ENCODE data around the gene KCNA3. TPM values are rescaled to one million over a fixed set of nuclear protein-coding genes. Genes with fewer than 3 reads are reported as not detected.

The KCNA3 gene
- total RNA-seq, 2 experiments from 2014 or later = 23.9 to 24.3 TPM

- ChIA-PET POLR2A (interaction anchor here (0.6 to 2.9 kb wide), 4 partner anchors 9 to 26 kb away, joined by 3 to 18 read pairs (median 8); partner anchors contain the start of gene KCNA3), CTCF (interaction anchor here (1.2 to 5.1 kb wide), 10 partner anchors 11 to 118 kb away, joined by 4 to 37 read pairs (median 6); partner anchors contain the start of gene KCNA3)
These were observed 27.4 kb downstream of the KCNA3 start for GRCh38 chr1:110647254-110647891.

GRCh38 chr1:110645821-110646735 is 28.7 kb downstream of the KCNA3 start:
- CTCF ChIA-PET = interaction anchor here (0.8 to 5.1 kb wide), 7 partner anchors 10 to 120 kb away, joined by 4 to 37 read pairs (median 8); partner anchors contain the start of gene KCNA3
- POLR2A ChIA-PET = interaction anchor here (1.0 to 2.9 kb wide), 3 partner anchors 8 to 27 kb away, joined by 3 to 18 read pairs (median 13); partner anchors contain the start of gene KCNA3

GRCh38 chr1:110645211-110645610 is 29.5 kb downstream of the KCNA3 start:
- ChIA-PET CTCF (interaction anchor here (0.8 to 5.1 kb wide), 3 partner anchors 9 to 25 kb away, joined by 7 to 37 read pairs (median 18); no protein-coding TSS in a partner anchor), POLR2A (interaction anchor here (0.7 kb wide), 1 partner anchor 12 kb away, joined by 3 read pairs; no protein-coding TSS in a partner anchor)

GRCh38 chr1:110643879-110644472 is 30.8 kb downstream of the KCNA3 start:
- CTCF ChIA-PET = interaction anchor here (1.4 to 5.1 kb wide), 2 partner anchors 7 to 13 kb away, joined by 4 to 37 read pairs; no protein-coding TSS in a partner anchor

GRCh38 chr1:110639724-110640386 is 34.9 kb downstream of the KCNA3 start:
- ChIA-PET CTCF (interaction anchor here (0.9 kb wide), 1 partner anchor 126 kb away, joined by 3 read pairs; no protein-coding TSS in a partner anchor), POLR2A (no interaction called here)

More at GRCh38 chr1:110643879-110644472, 30.8 kb downstream of the KCNA3 start:
- POLR2A ChIA-PET = interaction anchor here (0.6 kb wide), 1 partner anchor 25 kb away, joined by 3 read pairs; no protein-coding TSS in a partner anchor

- CTCF ChIA-PET = interaction anchor here (5.8 kb wide), 1 partner anchor 8 kb away, joined by 37 read pairs; no protein-coding TSS in a partner anchor
- POLR2A ChIA-PET = interaction anchor here (0.6 to 1.3 kb wide), 2 partner anchors 8 to 1050 kb away, joined by 3 read pairs; no protein-coding TSS in a partner anchor
These were observed 36.2 kb downstream of the KCNA3 start for GRCh38 chr1:110638556-110638955.

GRCh38 chr1:110638058-110638457 is 36.7 kb downstream of the KCNA3 start:
- ChIA-PET CTCF (interaction anchor here (5.8 kb wide), 1 partner anchor 8 kb away, joined by 37 read pairs; no protein-coding TSS in a partner anchor), POLR2A (interaction anchor here (1.3 kb wide), 1 partner anchor 9 kb away, joined by 3 read pairs; no protein-coding TSS in a partner anchor)

- POLR2A ChIA-PET = interaction anchor here (1.3 kb wide), 1 partner anchor 9 kb away, joined by 3 read pairs; no protein-coding TSS in a partner anchor
These were observed 37.3 kb downstream of the KCNA3 start for GRCh38 chr1:110637475-110637874.

GRCh38 chr1:110636149-110636935 is 38.4 kb downstream of the KCNA3 start:
- ChIA-PET POLR2A (interaction anchor here (1.7 kb wide), 1 partner anchor 36 kb away, joined by 8 read pairs; no protein-coding TSS in a partner anchor), CTCF (interaction anchor here (1.5 to 5.8 kb wide), 4 partner anchors 10 to 145 kb away, joined by 5 to 37 read pairs (median 16); no protein-coding TSS in a partner anchor)

More at GRCh38 chr1:110637475-110637874, 37.3 kb downstream of the KCNA3 start:
- CTCF ChIA-PET = interaction anchor here (1.5 to 5.8 kb wide), 2 partner anchors 9 to 36 kb away, joined by 5 to 37 read pairs; no protein-coding TSS in a partner anchor

- CTCF ChIA-PET = interaction anchor here (0.8 to 5.8 kb wide), 7 partner anchors 11 to 146 kb away, joined by 3 to 37 read pairs (median 10); no protein-coding TSS in a partner anchor
These were observed 39.3 kb downstream of the KCNA3 start for GRCh38 chr1:110635434-110635833.

GRCh38 chr1:110634455-110635311 is 40.1 kb downstream of the KCNA3 start:
- CTCF ChIA-PET = interaction anchor here (0.7 to 5.8 kb wide), 9 partner anchors 12 to 146 kb away, joined by 3 to 37 read pairs (median 4); no protein-coding TSS in a partner anchor
- POLR2A ChIA-PET = interaction anchor here (0.6 to 1.7 kb wide), 6 partner anchors 13 to 1249 kb away, joined by 3 to 13 read pairs (median 6); no protein-coding TSS in a partner anchor

More at GRCh38 chr1:110635434-110635833, 39.3 kb downstream of the KCNA3 start:
- POLR2A ChIA-PET = interaction anchor here (0.7 to 1.7 kb wide), 3 partner anchors 35 to 244 kb away, joined by 3 to 8 read pairs (median 3); no protein-coding TSS in a partner anchor

- ChIA-PET CTCF (interaction anchor here (1.1 to 5.8 kb wide), 6 partner anchors 12 to 147 kb away, joined by 3 to 37 read pairs (median 12); no protein-coding TSS in a partner anchor), POLR2A (interaction anchor here (1.3 kb wide), 1 partner anchor 13 kb away, joined by 13 read pairs; no protein-coding TSS in a partner anchor)
These were observed 40.7 kb downstream of the KCNA3 start for GRCh38 chr1:110634086-110634454.

- CTCF ChIA-PET = interaction anchor here (2.0 to 5.8 kb wide), 4 partner anchors 13 to 147 kb away, joined by 10 to 37 read pairs (median 16); no protein-coding TSS in a partner anchor
These were observed 41.1 kb downstream of the KCNA3 start for GRCh38 chr1:110633646-110634030.

GRCh38 chr1:110631836-110632620 is 42.7 kb downstream of the KCNA3 start:
- ChIA-PET CTCF (interaction anchor here (1.0 to 4.5 kb wide), 6 partner anchors 9 to 149 kb away, joined by 3 to 27 read pairs (median 6); partner anchors contain the start of gene KCNA3), POLR2A (interaction anchor here (0.8 kb wide), 1 partner anchor 16 kb away, joined by 3 read pairs; no protein-coding TSS in a partner anchor)

More at GRCh38 chr1:110633646-110634030, 41.1 kb downstream of the KCNA3 start:
- POLR2A ChIA-PET = no interaction called here
